Measurements from ENCODE around the gene SGK2. TPM values are rescaled to one million over a fixed set of nuclear protein-coding genes. Genes with fewer than 3 reads are reported as not detected.

The SGK2 gene
- polyA plus RNA-seq, 2 of the 4 experiments (the other 2 are of a cell fraction), result 9.4 to 12.2 TPM

DNA sequence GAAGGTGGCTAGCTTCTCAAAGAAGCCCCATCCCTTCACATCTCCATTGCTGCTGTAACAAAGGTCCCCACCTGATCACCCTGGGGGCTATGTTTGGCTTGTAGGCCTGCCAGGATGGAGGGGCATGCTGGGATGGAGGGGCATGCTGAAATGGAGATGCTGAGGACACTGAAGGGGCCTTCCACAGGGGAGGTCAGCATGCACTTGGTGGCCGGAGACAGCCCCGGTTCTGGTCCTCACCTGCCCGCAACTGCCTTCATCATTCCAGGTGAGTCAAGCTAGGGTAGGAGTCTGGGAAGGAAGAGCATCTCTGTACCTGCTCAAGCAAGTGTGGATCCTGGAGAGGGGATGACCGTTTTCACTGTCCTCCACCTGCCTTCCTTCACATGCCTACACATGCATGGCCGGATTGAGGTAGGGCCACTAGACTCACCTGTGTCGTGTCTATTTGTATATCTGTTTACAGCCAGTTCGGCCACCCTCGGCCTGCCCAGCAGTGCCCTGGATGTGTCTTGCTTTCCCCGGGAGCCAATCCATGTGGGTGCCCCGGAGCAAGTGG lies 45.4 kb upstream of the SGK2 start:
- Histone ChIP-seq H3K4me1 (no peaks in the 10 kb centered on the region; the same call in 2 of the 3 replicates), H3K27ac (no peak overlapping the region), H3K4me2 (no peak overlapping the region), H3K9me3 (no peaks in the 10 kb centered on the region), H3K4me3 (no peak overlapping the region)
- ATAC-seq (no peak), FAIRE-seq (no peak), DNase-seq (ENCODE audit: low read depth in 1 of 2, low spot score in 1 of 2) (no peak)
- CTCF ChIA-PET, result interaction anchor here (1.4 kb wide), 1 partner anchor 24 kb away, joined by 5 read pairs; no protein-coding TSS in a partner anchor
- TF ChIP-seq SREBF2 (IDR thresholded peaks at IDR 0.05) (no peak), BHLHE40 (IDR thresholded peaks at IDR 0.05; ENCODE audit: low read depth, low read length) (no peak), HOXB13 (CRISPR knock-in tag; IDR thresholded peaks at IDR 0.05; ENCODE audit: low read depth) (no peak), SMC3 (IDR thresholded peaks at IDR 0.05) (no peak), RFX5 (IDR thresholded peaks at IDR 0.05) (no peak), FOSB (CRISPR knock-in tag; IDR thresholded peaks at IDR 0.05) (no peak), TP53 (CRISPR knock-in tag; IDR thresholded peaks at IDR 0.05) (no peak)
- TF ChIP-seq, protein P1, sequence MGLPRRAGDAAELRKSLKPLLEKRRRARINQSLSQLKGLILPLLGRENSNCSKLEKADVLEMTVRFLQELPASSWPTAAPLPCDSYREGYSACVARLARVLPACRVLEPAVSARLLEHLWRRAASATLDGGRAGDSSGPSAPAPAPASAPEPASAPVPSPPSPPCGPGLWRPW (IDR thresholded peaks at IDR 0.05), result no peak
- TF ChIP-seq, protein P2, sequence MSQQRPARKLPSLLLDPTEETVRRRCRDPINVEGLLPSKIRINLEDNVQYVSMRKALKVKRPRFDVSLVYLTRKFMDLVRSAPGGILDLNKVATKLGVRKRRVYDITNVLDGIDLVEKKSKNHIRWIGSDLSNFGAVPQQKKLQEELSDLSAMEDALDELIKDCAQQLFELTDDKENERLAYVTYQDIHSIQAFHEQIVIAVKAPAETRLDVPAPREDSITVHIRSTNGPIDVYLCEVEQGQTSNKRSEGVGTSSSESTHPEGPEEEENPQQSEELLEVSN (IDR thresholded peaks at IDR 0.05; ENCODE audit: borderline replicate concordance, low read depth), result no peak
- TF ChIP-seq, protein P3, sequence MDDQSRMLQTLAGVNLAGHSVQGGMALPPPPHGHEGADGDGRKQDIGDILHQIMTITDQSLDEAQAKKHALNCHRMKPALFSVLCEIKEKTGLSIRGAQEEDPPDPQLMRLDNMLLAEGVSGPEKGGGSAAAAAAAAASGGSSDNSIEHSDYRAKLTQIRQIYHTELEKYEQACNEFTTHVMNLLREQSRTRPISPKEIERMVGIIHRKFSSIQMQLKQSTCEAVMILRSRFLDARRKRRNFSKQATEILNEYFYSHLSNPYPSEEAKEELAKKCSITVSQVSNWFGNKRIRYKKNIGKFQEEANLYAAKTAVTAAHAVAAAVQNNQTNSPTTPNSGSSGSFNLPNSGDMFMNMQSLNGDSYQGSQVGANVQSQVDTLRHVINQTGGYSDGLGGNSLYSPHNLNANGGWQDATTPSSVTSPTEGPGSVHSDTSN (IDR thresholded peaks at IDR 0.05), result no peak
- POLR2A ChIA-PET, result no interaction called here
- WGBS (ENCODE audit: missing lambda C conversion rate), result 93% methylated on average over 10 of the region's 10 CpGs

DNA sequence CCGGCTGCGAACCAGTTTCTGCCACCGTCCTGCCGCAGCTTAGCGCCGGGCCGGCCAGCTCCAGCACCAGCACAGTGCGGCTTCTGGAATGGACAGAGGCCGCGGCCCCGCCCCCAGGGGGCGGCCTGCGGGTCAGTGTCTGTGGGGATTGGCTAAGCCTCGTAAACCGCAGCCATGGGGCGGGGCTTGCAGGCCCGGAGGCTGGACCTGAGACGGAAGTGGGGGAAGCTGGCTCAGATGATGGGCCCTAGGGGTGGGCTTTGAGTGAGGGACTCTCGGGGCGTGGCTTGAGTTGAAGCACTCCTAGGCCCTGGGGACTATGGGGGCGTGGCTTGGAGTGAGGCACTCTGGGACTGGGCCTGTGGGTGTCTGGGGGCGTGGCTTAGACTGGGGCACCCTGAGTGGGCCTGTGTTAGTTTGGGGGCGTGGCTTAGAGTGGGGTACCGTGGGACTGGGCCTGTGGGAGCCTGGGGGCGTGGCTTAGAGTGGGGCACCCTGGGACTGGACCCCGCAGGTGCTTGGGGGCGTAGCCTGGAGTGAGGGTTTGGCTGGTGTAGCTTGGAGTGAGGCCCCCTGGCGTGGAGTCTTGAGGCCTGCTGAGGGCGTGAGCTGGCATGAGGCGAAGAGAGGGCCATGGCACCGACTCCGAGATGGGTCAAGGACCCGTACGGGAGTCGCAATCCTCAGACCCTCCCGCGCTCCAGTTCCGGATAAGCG lies 44.7 kb upstream of the SGK2 start:
- 91% methylated on average over 25 of the region's 39 CpGs for WGBS (ENCODE audit: missing lambda C conversion rate)
- TF ChIP-seq POLR2AphosphoS2 (conservative IDR thresholded peaks at IDR 0.05; ENCODE audit: low read length), result no peak
- TF ChIP-seq, protein P4, sequence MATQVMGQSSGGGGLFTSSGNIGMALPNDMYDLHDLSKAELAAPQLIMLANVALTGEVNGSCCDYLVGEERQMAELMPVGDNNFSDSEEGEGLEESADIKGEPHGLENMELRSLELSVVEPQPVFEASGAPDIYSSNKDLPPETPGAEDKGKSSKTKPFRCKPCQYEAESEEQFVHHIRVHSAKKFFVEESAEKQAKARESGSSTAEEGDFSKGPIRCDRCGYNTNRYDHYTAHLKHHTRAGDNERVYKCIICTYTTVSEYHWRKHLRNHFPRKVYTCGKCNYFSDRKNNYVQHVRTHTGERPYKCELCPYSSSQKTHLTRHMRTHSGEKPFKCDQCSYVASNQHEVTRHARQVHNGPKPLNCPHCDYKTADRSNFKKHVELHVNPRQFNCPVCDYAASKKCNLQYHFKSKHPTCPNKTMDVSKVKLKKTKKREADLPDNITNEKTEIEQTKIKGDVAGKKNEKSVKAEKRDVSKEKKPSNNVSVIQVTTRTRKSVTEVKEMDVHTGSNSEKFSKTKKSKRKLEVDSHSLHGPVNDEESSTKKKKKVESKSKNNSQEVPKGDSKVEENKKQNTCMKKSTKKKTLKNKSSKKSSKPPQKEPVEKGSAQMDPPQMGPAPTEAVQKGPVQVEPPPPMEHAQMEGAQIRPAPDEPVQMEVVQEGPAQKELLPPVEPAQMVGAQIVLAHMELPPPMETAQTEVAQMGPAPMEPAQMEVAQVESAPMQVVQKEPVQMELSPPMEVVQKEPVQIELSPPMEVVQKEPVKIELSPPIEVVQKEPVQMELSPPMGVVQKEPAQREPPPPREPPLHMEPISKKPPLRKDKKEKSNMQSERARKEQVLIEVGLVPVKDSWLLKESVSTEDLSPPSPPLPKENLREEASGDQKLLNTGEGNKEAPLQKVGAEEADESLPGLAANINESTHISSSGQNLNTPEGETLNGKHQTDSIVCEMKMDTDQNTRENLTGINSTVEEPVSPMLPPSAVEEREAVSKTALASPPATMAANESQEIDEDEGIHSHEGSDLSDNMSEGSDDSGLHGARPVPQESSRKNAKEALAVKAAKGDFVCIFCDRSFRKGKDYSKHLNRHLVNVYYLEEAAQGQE (IDR thresholded peaks at IDR 0.05), result no peak
- TF ChIP-seq RAD21 (conservative IDR thresholded peaks at IDR 0.05 in 1 of 2, IDR thresholded peaks at IDR 0.05 in 1 of 2), result no peak
- TF ChIP-seq RNF2 (IDR thresholded peaks at IDR 0.05; ENCODE audit: borderline replicate concordance, low read depth), result no peak
- TF ChIP-seq, protein P3 (IDR thresholded peaks at IDR 0.05), result no peak
- TF ChIP-seq NFE2L2 (conservative IDR thresholded peaks at IDR 0.05; ENCODE audit: low read length), result no peak
- TF ChIP-seq KDM5A (IDR thresholded peaks at IDR 0.05), result no peak
- TF ChIP-seq, protein P2 (IDR thresholded peaks at IDR 0.05; ENCODE audit: borderline replicate concordance, low read depth), result no peak
- TF ChIP-seq HOXB5 (CRISPR knock-in tag; IDR thresholded peaks at IDR 0.05), result no peak
- no peak for TF ChIP-seq ESRRA (IDR thresholded peaks at IDR 0.05; ENCODE audit: borderline replicate concordance, low read length)
- TF ChIP-seq PHF8 (IDR thresholded peaks at IDR 0.05; ENCODE audit: borderline replicate concordance, low read depth), result no peak
- TF ChIP-seq, protein P5, sequence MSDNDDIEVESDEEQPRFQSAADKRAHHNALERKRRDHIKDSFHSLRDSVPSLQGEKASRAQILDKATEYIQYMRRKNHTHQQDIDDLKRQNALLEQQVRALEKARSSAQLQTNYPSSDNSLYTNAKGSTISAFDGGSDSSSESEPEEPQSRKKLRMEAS (IDR thresholded peaks at IDR 0.05), result no peak
- no peak for TF ChIP-seq EHF (CRISPR knock-in tag; IDR thresholded peaks at IDR 0.05)
- TF ChIP-seq NPAS2 (CRISPR knock-in tag; IDR thresholded peaks at IDR 0.05; ENCODE audit: borderline replicate concordance), result no peak
- no peak for TF ChIP-seq HEYL (CRISPR knock-in tag; IDR thresholded peaks at IDR 0.05)
- TF ChIP-seq, protein P6, sequence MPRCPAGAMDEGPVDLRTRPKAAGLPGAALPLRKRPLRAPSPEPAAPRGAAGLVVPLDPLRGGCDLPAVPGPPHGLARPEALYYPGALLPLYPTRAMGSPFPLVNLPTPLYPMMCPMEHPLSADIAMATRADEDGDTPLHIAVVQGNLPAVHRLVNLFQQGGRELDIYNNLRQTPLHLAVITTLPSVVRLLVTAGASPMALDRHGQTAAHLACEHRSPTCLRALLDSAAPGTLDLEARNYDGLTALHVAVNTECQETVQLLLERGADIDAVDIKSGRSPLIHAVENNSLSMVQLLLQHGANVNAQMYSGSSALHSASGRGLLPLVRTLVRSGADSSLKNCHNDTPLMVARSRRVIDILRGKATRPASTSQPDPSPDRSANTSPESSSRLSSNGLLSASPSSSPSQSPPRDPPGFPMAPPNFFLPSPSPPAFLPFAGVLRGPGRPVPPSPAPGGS (IDR thresholded peaks at IDR 0.05), result no peak
- TF ChIP-seq, protein P1 (IDR thresholded peaks at IDR 0.05), result no peak
- FAIRE-seq (no peak), ATAC-seq (peak; percentile 8 to 74; a peak in 3 of 6 replicates), DNase-seq (ENCODE audit: low read depth in 1 of 2, low spot score in 1 of 2) (no peak)
- ChIA-PET POLR2A (no interaction called here), CTCF (interaction anchor here (1.2 to 1.4 kb wide), 3 partner anchors 18 to 601 kb away, joined by 3 to 5 read pairs (median 3); no protein-coding TSS in a partner anchor)
- Histone ChIP-seq H3K27ac (no peak overlapping the region), H3K4me3 (no peak overlapping the region), H3K9me3 (no peaks in the 10 kb centered on the region), H3K4me2 (no peak overlapping the region), H3K4me1 (no peaks in the 10 kb centered on the region)
